ENCODE results near the gene PWP2. TPM values are rescaled to one million over a fixed set of nuclear protein-coding genes. Genes with fewer than 3 reads are reported as not detected.
"Not testable (repeated sequence)": the region's sequence is repeated elsewhere in the genome, so short reads cannot be mapped to it uniquely, and the experiment has no call there.

Gene PWP2
- total and polyA plus RNA-seq, 2 donors (not counting 3 experiments of a cell fraction or from before 2014, with no cell fraction given): 5.1 to 31.8 TPM

DNA sequence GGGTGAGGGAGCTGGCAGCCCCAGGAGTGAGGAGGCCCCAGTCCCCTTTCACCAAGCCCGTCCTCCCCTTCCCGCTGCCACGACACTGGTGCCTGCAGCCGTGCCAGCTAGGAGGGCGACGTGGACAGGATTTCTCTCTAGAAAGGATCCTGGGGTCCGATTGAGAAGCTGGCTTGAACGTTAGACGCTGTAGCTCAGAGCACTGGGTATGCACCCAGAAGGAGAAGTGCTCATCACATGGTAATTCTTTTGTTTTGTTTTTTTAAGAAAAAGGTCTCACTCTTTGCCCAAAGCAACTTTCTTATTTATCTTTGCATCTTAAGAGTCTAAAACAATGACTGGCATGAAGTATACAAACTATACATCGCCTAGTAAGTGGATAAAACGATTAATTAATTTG, 60.3 kb downstream of the PWP2 start:
- H3K4me3 ChIP-seq (replicated peaks in 1 of 3; ENCODE audit: insufficient read depth in 1 of 3, low read depth in 1 of 3, low read length in 3 of 3); H3K9ac ChIP-seq (replicated peaks; ENCODE audit: extremely low read depth, insufficient read depth, low read length); CTCF ChIA-PET; H3K9me1 ChIP-seq (replicated peaks; ENCODE audit: control insufficient read depth, extremely low read depth, insufficient read depth, low read length); H3K4me2 ChIP-seq (ENCODE audit: insufficient read depth, low read length); FAIRE-seq; H3K27me3 ChIP-seq (ENCODE audit: control insufficient read depth in 2 of 2, insufficient read depth in 2 of 2, low read length in 2 of 2); dilution Hi-C loops (cut with MboI; ENCODE audit: extremely low pct_ligation_motif_present, low sequenced_read_pairs); H3K36me3 ChIP-seq (ENCODE audit: control insufficient read depth in 2 of 2, extremely low read depth in 1 of 2, insufficient read depth in 2 of 2, low read length in 2 of 2); H2AFZ ChIP-seq (ENCODE audit: low read depth, low read length); H4K20me1 ChIP-seq (replicated peaks; ENCODE audit: control insufficient read depth, extremely low read depth, insufficient read depth, low read length); H3K27ac ChIP-seq (ENCODE audit: insufficient read depth, low read depth, low read length); H3K4me1 ChIP-seq (ENCODE audit: control insufficient read depth, extremely low read depth, insufficient read depth, low read length); POLR2A ChIA-PET; BruUV-seq (replicated peaks); DNase-seq (ENCODE audit: low read depth, low spot score); H3K9me3 ChIP-seq (replicated peaks; ENCODE audit: control insufficient read depth, insufficient read depth, low read length); H3K79me2 ChIP-seq (ENCODE audit: control insufficient read depth, insufficient read depth, low read length); intact Hi-C loops (cut with micrococcal nuclease): not testable (repeated sequence)

DNA sequence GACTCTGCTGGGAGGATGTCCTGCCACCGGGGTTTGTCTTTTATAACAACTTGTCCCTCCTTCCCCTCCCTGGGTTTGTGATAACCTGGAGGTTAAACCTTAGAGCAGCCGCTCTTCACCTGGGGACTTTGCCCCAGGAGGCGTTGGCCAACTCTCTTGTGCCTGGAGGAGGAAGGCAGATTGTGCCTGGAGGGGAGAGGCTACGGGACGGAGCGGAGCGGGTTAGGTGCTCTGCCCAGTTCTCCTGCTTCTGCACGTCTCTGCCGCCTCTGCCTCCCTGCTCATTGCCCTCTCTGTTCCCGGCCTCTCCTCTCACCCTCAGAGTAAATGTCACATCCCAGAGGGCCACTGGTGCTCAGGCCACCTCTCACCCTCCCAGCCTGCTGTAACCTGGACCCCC, 63.1 kb downstream of the PWP2 start:
- POLR2A ChIA-PET; BruUV-seq (replicated peaks); H3K9me3 ChIP-seq (replicated peaks; ENCODE audit: control insufficient read depth, insufficient read depth, low read length); H3K4me3 ChIP-seq (replicated peaks in 1 of 3; ENCODE audit: insufficient read depth in 1 of 3, low read depth in 1 of 3, low read length in 3 of 3); H3K27me3 ChIP-seq (ENCODE audit: control insufficient read depth in 2 of 2, insufficient read depth in 2 of 2, low read length in 2 of 2); H3K9ac ChIP-seq (replicated peaks; ENCODE audit: extremely low read depth, insufficient read depth, low read length); H3K4me2 ChIP-seq (ENCODE audit: insufficient read depth, low read length); DNase-seq (ENCODE audit: low read depth, low spot score); dilution Hi-C loops (cut with MboI; ENCODE audit: extremely low pct_ligation_motif_present, low sequenced_read_pairs); H3K79me2 ChIP-seq (ENCODE audit: control insufficient read depth, insufficient read depth, low read length); H3K27ac ChIP-seq (ENCODE audit: insufficient read depth, low read depth, low read length); H3K4me1 ChIP-seq (ENCODE audit: control insufficient read depth, extremely low read depth, insufficient read depth, low read length); CTCF ChIA-PET; H2AFZ ChIP-seq (ENCODE audit: low read depth, low read length); intact Hi-C loops (cut with micrococcal nuclease); H3K9me1 ChIP-seq (replicated peaks; ENCODE audit: control insufficient read depth, extremely low read depth, insufficient read depth, low read length); H3K36me3 ChIP-seq (ENCODE audit: control insufficient read depth in 2 of 2, extremely low read depth in 1 of 2, insufficient read depth in 2 of 2, low read length in 2 of 2); FAIRE-seq; H4K20me1 ChIP-seq (replicated peaks; ENCODE audit: control insufficient read depth, extremely low read depth, insufficient read depth, low read length): not testable (repeated sequence)

DNA sequence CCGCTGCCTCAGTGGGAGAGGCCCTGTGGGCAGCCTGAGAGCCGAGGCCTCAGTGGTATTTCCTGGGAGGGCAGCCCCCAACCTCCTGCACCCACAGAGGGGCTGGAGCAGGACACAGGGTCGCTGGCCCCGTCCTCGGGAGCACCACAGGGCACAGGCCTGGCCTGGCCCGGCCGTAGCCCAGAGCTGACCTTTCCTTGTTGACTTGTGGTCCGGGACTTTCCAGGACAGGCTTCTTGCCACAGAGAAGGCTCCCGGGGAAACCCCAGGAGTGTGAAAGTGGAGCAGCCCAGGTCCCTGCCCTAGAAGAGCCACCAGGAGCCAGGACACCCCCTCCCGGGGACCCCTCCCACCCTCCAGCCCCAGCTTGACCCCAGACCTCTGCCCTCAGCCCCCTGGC, 63.7 kb downstream of the PWP2 start:
- FAIRE-seq; H3K79me2 ChIP-seq (ENCODE audit: control insufficient read depth, insufficient read depth, low read length); H3K4me1 ChIP-seq (ENCODE audit: control insufficient read depth, extremely low read depth, insufficient read depth, low read length); DNase-seq (ENCODE audit: low read depth, low spot score); H3K27me3 ChIP-seq (ENCODE audit: control insufficient read depth in 2 of 2, insufficient read depth in 2 of 2, low read length in 2 of 2); BruUV-seq (replicated peaks); H3K9ac ChIP-seq (replicated peaks; ENCODE audit: extremely low read depth, insufficient read depth, low read length); POLR2A ChIA-PET; H3K36me3 ChIP-seq (ENCODE audit: control insufficient read depth in 2 of 2, extremely low read depth in 1 of 2, insufficient read depth in 2 of 2, low read length in 2 of 2); CTCF ChIA-PET; H3K4me3 ChIP-seq (replicated peaks in 1 of 3; ENCODE audit: insufficient read depth in 1 of 3, low read depth in 1 of 3, low read length in 3 of 3); dilution Hi-C loops (cut with MboI; ENCODE audit: extremely low pct_ligation_motif_present, low sequenced_read_pairs); H3K4me2 ChIP-seq (ENCODE audit: insufficient read depth, low read length); H2AFZ ChIP-seq (ENCODE audit: low read depth, low read length); intact Hi-C loops (cut with micrococcal nuclease); H4K20me1 ChIP-seq (replicated peaks; ENCODE audit: control insufficient read depth, extremely low read depth, insufficient read depth, low read length); H3K27ac ChIP-seq (ENCODE audit: insufficient read depth, low read depth, low read length); H3K9me1 ChIP-seq (replicated peaks; ENCODE audit: control insufficient read depth, extremely low read depth, insufficient read depth, low read length); H3K9me3 ChIP-seq (replicated peaks; ENCODE audit: control insufficient read depth, insufficient read depth, low read length): not testable (repeated sequence)

DNA sequence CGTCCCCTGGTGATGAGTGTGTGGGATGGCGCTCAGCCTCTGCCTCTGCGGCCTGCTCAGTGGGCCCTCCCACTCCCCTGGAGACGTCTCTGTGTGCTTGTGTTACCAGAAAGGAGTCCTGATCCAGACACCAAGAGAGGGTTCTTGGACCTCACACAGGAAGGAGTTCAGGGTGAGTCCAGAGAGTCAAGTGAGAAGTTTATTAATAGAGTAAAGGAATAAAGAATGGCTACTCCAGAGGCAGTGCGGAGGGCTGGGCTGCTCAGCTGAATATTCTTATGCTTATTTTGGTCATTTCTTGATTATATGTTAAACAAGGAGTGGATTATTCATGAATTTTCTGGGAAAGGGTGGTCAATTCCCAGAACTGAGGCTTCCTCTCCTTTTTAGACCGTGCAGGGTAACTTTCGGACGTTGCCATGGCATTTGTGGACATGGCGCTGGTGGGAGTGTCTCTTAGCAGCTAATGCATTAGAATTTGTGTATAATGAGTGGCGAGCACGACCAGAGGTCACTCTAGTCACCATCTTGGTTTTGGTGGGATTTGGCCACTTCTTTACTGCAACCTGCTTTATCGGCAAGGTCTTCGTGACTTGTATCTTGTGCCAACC, 64.9 kb downstream of the PWP2 start:
- H2AFZ ChIP-seq (ENCODE audit: low read depth, low read length); H3K9me1 ChIP-seq (replicated peaks; ENCODE audit: control insufficient read depth, extremely low read depth, insufficient read depth, low read length); H3K27me3 ChIP-seq (ENCODE audit: control insufficient read depth in 2 of 2, insufficient read depth in 2 of 2, low read length in 2 of 2); DNase-seq (ENCODE audit: low read depth, low spot score); CTCF ChIA-PET; H3K79me2 ChIP-seq (ENCODE audit: control insufficient read depth, insufficient read depth, low read length); H3K4me3 ChIP-seq (replicated peaks in 1 of 3; ENCODE audit: insufficient read depth in 1 of 3, low read depth in 1 of 3, low read length in 3 of 3); dilution Hi-C loops (cut with MboI; ENCODE audit: extremely low pct_ligation_motif_present, low sequenced_read_pairs); H3K9me3 ChIP-seq (replicated peaks; ENCODE audit: control insufficient read depth, insufficient read depth, low read length); BruUV-seq (replicated peaks); H3K4me1 ChIP-seq (ENCODE audit: control insufficient read depth, extremely low read depth, insufficient read depth, low read length); H3K36me3 ChIP-seq (ENCODE audit: control insufficient read depth in 2 of 2, extremely low read depth in 1 of 2, insufficient read depth in 2 of 2, low read length in 2 of 2); FAIRE-seq; H3K27ac ChIP-seq (ENCODE audit: insufficient read depth, low read depth, low read length); H3K9ac ChIP-seq (replicated peaks; ENCODE audit: extremely low read depth, insufficient read depth, low read length); intact Hi-C loops (cut with micrococcal nuclease); H4K20me1 ChIP-seq (replicated peaks; ENCODE audit: control insufficient read depth, extremely low read depth, insufficient read depth, low read length); H3K4me2 ChIP-seq (ENCODE audit: insufficient read depth, low read length); POLR2A ChIA-PET: not testable (repeated sequence)

Measured in endothelial cell of umbilical vein (primary cell).